DMS 273 (cell line): Measurements from ENCODE around the gene ZNF282.
"Not testable (repeated sequence)": the region's sequence is repeated elsewhere in the genome, so short reads cannot be mapped to it uniquely, and the experiment has no call there.

Experiments used
- DNase-seq: peaks from one replicate; lab custom pipeline; 2025; ENCODE audit not compliant: unreplicated experiment; lab: John Stamatoyannopoulos, UW

The ZNF282 gene

DNA sequence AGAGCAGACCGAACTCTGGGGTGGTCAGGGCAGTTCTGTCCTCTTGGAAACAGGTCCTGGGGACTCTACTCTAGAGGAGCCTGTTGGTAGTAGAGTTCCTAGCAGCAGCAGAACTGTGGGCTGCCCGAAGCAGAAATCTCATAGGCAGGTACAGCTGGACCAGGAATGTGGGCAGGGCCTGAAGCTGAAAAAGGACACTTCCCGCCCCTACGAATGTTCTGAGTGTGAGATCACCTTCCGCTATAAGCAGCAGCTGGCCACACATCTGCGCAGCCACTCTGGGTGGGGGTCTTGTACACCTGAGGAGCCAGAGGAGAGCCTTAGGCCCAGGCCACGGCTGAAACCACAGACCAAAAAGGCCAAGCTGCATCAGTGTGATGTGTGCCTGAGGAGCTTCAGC is 58.3 kb downstream of the ZNF282 start:
- no peak for DNase-seq

GRCh38 chr7:149254181-149254858 is 59.0 kb downstream of the ZNF282 start:
- no peak for DNase-seq

GRCh38 chr7:149255174-149255573 is 59.8 kb downstream of the ZNF282 start:
- no peak for DNase-seq

DNA sequence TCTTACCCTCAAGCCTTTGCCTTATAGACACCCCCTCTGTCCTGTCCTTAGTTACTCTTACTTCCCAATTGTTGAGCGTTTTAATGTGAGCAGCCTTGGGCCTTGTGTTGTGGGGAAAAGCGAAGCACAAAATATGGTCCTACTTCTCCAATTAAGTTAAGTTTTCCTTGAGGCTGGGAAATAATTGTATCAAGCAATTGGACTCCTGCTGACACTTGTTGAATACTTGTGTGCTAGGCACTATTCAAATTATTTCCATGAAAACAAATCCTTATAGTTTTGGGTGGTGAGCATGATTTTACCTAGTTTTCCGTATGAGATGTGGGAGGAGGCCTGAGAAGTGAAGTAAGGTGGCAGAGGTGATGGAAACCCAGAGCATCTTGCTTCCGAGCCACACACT is 61.2 kb downstream of the ZNF282 start:
- no peak for DNase-seq

DNA sequence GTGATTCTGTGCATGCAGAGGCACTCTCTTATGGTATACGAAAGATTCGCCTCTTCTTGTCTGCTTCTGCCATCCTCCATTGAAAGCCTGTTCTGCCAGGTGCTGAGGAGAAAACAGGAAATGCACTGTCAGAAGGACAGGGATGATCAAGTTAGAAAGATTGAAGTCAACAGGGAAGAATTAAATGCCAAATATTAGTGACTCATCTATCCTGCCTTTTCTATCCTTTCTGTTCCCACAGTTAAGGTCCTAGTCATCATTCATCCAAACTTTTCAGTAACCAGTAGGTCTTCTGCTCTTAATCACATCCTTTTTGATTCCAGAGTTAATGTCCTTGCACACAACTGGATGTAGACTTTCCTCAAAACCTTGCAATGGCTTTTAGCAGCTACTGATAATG is 61.8 kb downstream of the ZNF282 start:
- DNase-seq = no peak

- peak; percentile 77 for DNase-seq
Observed at GRCh38 chr7:149261316-149261828, 66.0 kb downstream of the ZNF282 start.

DNA sequence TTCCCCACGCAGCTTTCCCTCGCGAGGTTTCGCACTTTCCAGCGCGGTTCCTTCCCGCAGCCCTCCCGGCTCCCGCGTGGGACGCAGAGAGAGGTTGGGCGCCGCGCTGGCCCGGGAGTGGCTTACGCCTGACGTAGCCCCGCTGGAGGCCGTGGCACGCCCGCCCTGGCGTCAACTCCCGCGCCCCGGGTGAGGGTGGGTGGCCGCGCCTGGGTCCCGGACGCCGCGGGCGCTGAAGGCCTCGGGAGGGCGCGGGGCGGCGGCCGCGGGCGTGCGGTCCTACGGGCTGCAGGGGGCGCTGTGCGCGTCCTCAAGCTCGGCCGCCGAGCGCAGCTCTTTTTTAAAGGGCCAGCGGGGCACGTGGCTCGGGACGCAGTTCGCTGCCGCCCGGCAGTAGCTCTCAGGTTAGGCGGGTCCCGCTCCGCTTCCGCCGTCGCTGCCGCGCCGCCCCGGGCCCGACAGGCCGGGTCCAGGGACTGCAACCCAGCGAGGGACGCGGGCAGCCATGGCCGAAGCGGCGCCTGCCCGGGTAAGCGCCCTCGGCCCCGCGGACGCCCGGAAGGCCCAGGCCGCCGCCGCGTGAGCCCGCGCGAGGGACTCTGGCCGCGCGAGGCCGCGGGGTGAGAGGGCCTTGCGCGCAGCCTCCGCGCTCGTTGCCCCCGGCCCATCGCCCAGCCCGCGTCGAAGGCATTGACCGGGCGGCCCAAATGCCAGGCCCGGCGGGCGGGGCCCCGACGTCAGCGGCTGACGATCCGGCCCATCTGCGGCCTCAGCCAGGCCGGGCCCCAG is 66.7 kb downstream of the ZNF282 start, which contains the start of gene ZNF783:
Gene ZNF783 (plus strand): TSS at position 368 of the 789 bp plus-strand sequence. CDS start 138 bp downstream, at position 506.
- peak; percentile 99 for DNase-seq

DNA sequence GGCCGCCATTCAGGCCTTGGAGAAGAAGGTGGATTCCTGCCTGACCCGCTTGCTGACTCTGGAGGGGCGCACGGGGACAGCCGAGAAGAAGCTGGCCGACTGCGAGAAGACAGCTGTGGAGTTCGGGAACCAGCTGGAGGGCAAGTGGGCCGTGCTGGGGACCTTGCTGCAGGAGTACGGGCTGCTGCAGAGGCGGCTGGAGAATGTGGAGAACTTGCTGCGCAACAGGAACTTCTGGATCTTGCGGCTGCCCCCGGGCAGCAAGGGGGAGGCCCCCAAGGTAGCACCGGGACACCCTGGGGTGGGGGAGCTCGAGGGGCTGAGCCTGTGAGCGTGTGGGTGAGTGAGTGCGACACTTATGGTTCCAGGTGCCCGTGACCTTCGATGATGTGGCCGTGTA is 71.1 kb downstream of the ZNF282 start:
- no peak for DNase-seq

DNA sequence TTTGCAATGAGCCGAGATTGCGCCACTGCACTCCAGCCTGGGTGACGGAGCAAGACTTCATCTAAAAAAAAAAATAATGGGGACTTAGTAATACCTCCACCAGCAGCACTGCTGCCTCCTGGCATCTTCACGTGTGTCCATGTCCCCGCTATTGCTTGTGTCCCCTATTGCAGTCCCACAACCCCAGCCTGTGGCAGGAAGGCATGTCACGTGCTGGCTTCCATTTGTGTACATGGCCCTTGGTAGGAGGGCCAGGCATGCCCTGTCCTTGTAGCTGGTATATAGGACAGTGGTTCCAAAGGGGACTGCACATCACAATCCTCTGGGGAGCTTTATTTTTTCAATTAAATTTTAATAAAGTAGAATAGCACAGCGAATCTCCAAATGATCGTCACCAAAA is 72.4 kb downstream of the ZNF282 start:
- DNase-seq = no peak

GRCh38 chr7:149274424-149274823 is 79.1 kb downstream of the ZNF282 start:
- not testable (repeated sequence) for DNase-seq
